AG04449 (cell line): Measurements from ENCODE around the gene FAM200C.

Experiments
- CTCF ChIA-PET: fragments of 350-600 bp; formaldehyde crosslinking; extraction: SDS; loops from one replicate; lab custom pipeline; 2021; ENCODE audit warnings: antibody characterized with exemption; lab: Yijun Ruan, JAX
- POLR2A ChIA-PET: fragments of 400-600, 350-600 bp; formaldehyde crosslinking; extraction: SDS; loops from one replicate; lab custom pipeline; 2020; ENCODE audit warnings: antibody characterized with exemption, inconsistent platforms; lab: Yijun Ruan, JAX
- DNase-seq: peaks from one replicate; pipeline ENCODE4 v3.0.0-alpha.2; 2010; ENCODE audit warnings: low read depth, low spot score
- H3K4me3 ChIP-seq: 2 replicates; pipeline ENCODE4 v1.5.1; 2011; ENCODE audit warnings: low read depth, mild to moderate bottlenecking, control low read depth, low read length
- TF ChIP-seq, protein P1 (sequence below): IDR thresholded peaks from one replicate; pipeline ENCODE4 v1.5.1; 2011; ENCODE audit warnings: mild to moderate bottlenecking, moderate library complexity, low read length, control low read depth, inconsistent platforms; ENCODE audit not compliant: insufficient read depth; ENCODE audit errors: missing control alignments

FAM200C gene

DNA sequence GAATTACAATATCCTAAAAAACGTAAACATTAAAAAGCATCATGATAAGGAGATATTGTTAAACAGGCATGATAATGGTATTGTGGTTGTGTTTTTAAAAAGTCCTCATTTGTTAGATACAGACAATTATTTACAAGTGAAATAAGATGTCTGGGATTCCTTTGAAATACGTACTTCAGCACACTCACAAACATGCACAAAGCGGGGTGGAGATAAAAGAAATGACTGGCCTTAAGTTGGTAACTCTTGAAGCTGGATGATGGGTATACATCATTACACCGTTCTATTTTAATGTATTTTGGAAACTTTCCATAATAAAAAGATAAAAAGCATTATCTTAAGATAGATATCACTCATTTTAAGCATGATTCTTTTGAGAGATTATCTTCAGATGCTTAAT is 1.0 kb downstream of the FAM200C start:
- CTCF ChIA-PET, result interaction anchor here (4.1 to 13.1 kb wide), 2 partner anchors 7 to 376 kb away, joined by 25 to 270 read pairs; no protein-coding TSS in a partner anchor
- peak overlapping the region; percentile 87 for H3K4me3 ChIP-seq
- DNase-seq, result no peak
- POLR2A ChIA-PET, result no interaction called here
- TF ChIP-seq, protein P1, sequence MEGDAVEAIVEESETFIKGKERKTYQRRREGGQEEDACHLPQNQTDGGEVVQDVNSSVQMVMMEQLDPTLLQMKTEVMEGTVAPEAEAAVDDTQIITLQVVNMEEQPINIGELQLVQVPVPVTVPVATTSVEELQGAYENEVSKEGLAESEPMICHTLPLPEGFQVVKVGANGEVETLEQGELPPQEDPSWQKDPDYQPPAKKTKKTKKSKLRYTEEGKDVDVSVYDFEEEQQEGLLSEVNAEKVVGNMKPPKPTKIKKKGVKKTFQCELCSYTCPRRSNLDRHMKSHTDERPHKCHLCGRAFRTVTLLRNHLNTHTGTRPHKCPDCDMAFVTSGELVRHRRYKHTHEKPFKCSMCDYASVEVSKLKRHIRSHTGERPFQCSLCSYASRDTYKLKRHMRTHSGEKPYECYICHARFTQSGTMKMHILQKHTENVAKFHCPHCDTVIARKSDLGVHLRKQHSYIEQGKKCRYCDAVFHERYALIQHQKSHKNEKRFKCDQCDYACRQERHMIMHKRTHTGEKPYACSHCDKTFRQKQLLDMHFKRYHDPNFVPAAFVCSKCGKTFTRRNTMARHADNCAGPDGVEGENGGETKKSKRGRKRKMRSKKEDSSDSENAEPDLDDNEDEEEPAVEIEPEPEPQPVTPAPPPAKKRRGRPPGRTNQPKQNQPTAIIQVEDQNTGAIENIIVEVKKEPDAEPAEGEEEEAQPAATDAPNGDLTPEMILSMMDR, result no peak

DNA sequence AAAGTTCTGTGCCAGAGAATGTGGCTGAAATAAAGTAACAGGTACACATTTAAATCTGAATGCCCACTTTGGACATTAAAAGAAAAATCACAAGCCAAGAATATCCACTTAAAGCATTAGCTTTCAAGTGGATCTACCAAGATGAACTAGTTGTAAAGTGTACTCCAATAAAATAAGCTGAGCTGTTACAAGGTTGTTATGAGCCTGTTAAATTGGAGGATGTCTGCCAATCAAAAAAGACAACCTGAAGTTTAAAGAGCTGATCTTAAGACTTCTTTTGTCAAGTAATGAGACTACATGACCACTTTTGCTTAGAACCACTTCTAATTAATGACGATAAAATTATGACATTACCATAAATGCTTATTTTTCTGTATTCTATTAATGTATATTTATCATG is 2.4 kb downstream of the FAM200C start:
- TF ChIP-seq, protein P1, result no peak
- ChIA-PET CTCF (interaction anchor here (13.1 kb wide), 1 partner anchor 375 kb away, joined by 270 read pairs; no protein-coding TSS in a partner anchor), POLR2A (no interaction called here)
- no peak for DNase-seq
- H3K4me3 ChIP-seq, result no peak overlapping the region

DNA sequence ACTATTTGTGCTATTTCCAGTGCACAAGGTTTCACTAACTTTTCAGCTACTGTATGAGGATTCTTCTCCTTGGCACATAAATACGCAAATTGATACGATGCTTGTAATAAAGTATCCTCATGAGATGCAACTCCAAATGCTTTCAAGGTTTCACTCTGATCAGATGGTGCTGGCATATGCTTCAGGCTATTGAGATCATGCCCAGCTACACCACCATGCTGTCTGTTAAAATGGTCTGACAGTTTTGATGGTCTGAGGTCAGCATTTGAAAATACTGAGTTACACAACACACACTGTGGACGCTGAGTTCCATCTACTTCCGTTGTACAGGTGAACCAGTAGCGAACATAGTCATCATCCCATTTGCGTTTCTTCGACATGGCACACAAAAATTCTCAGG is 4.7 kb downstream of the FAM200C start:
- POLR2A ChIA-PET, result interaction anchor here (0.7 kb wide), 1 partner anchor 525 kb away, joined by 3 read pairs; no protein-coding TSS in a partner anchor
- H3K4me3 ChIP-seq, result no peak overlapping the region
- CTCF ChIA-PET, result interaction anchor here (1.2 to 13.1 kb wide), 4 partner anchors 8 to 373 kb away, joined by 3 to 270 read pairs (median 3); partner anchors contain the start of gene SLU7
- no peak for DNase-seq
- TF ChIP-seq, protein P1, result no peak

DNA sequence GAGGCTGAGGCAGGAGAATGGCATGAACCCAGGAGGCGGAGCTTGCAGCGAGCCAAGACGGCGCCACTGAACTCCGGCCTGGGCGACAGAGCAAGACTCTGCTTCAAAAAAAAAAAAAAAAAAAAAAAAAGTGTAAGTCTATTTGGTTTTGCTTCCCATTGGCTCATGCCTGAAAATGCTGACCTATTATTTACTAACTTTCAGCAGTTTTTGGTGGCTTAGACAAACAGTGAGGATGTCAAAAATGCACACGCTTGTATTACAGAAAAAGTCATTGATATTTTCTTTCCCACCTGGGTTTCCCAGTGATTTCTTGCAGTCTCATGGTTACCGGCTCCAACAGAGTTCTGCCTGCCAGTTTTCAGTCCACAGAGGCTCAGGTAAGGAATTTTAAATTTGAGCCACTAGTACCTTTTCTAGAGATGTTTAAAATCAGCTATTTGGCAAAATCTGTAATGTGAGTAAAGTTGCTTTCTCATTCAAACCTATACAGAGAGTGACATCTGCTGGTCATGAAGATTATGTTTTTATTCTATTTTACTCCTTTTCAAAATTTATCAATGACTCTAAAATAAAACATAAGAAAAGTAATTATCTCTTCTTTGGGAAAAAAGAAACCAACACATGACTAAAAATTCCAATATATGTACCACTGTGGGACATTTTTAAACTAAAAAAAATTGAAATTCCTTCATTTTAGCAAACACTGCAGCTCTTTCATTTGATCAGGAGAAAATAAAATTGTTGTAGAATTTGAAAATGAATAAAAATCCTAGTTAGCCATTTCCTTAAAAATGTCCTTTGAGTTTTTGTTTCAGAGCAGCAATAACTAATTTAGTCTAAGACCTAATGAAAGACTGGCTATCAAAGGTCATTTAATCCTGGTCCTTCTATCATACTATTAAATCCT is 8.8 kb downstream of the FAM200C start:
- POLR2A ChIA-PET, result interaction anchor here (1.0 kb wide), 1 partner anchor 369 kb away, joined by 3 read pairs; no protein-coding TSS in a partner anchor
- H3K4me3 ChIP-seq, result no peak overlapping the region
- TF ChIP-seq, protein P1, result peak; percentile 25
- CTCF ChIA-PET, result interaction anchor here (0.6 to 13.1 kb wide), 28 partner anchors 9 to 1102 kb away, joined by 3 to 270 read pairs (median 4); partner anchors contain the start of genes C1QTNF2, FAM200C and SLU7
- no peak for DNase-seq

DNA sequence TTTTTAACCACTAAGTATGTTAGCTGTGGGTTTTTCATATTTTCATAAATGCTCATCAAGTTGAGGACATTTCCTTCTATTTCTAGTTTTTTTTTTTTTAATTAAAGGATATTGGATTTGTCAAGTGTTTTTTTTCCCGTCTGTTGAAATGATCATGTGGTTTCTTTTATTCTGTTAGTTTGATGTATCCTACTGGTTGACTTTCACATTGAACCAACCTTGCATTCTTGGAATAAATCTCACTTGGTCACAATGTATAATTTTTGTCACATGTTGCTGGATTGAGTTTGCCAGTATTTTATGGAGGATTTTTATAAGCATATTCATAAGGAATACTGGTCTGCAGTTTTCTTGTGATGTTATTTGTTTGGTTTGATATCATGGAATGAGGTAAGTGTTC is 12.4 kb downstream of the FAM200C start:
- H3K4me3 ChIP-seq, result no peak overlapping the region
- ChIA-PET POLR2A (no interaction called here), CTCF (interaction anchor here (1.2 kb wide), 1 partner anchor 366 kb away, joined by 4 read pairs; no protein-coding TSS in a partner anchor)
- no peak for DNase-seq
- TF ChIP-seq, protein P1, result no peak

DNA sequence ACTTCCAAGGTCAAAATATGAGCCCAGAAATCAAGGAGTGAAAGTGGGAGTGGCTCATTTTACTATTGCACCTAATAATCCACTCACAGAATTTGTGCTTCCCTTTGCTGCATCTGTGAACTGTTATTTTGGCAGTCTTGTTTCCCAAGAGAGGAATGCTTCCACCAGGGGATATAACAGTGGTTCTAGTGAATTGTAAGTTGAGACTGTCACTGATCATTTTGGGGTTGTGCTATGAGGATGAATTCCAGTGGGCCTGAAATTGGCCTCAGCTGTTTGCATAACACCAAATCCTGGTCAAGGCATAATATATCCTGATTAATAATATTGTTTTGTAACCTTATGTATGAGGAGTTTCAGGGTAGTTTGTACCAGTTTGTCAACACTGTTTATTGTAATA is 14.4 kb downstream of the FAM200C start:
- CTCF ChIA-PET, result interaction anchor here (1.4 kb wide), 1 partner anchor 364 kb away, joined by 8 read pairs; no protein-coding TSS in a partner anchor
- DNase-seq, result no peak
- TF ChIP-seq, protein P1, result no peak
- no peak overlapping the region for H3K4me3 ChIP-seq
- POLR2A ChIA-PET, result no interaction called here
